ENCODE data around the gene CDH13.

GRCh38 chr16:83269541-83269940, 642.8 kb downstream of the CDH13 start:
- no peak for TF ChIP-seq CTCF (IDR thresholded peaks at IDR 0.05; ENCODE audit: low read length)
- no peak for TF ChIP-seq EZH2 (optimal IDR thresholded peaks at IDR 0.05; ENCODE audit: low read depth, low read length)
